ENCODE measurements around the gene DCLK1. TPM values are rescaled to one million over a fixed set of nuclear protein-coding genes. Genes with fewer than 3 reads are reported as not detected.

DCLK1 gene
- total RNA-seq, 1 experiment from 2014 or later: 1.4 TPM

DNA sequence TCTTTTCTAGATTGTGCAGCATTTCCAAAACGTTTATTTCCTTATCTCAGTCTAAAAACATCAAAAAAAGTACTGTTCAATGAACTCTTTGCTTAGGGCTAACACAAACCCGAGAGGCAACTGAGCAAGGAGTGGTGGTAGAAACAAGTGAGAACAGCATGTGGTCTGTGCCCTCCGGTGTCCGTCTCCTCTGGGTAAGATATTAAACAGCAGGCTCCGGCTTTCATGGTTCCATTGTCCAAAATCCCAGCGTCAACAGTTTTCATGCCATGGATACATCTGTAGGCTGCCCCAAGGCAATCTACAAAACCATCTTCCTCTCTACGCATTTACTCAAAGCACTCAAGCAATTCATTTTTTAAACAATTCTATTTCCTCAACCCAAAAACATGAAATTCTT, 22.8 kb downstream of the DCLK1 start:
- Histone ChIP-seq H3K79me2 (ENCODE audit: low read depth) (no peaks in the 10 kb centered on the region), H3K27ac (no peak overlapping the region), H3K9me3 (ENCODE audit: insufficient read depth, low read depth) (no peaks in the 10 kb centered on the region), H3K4me1 (replicated peaks; ENCODE audit: insufficient read depth) (0 out of 2 replicates have a peak, but pooled peaks cover under 1% of the 10 kb centered on the region), H2AFZ (no peak overlapping the region), H3K4me3 (no peak overlapping the region), H3K27me3 (ENCODE audit: insufficient read depth, low read depth) (peaks cover 5% of the 10 kb centered on the region; the same call in 1 of the 2 replicates), H3F3A (ENCODE audit: insufficient read depth, low read depth) (no peaks in the 10 kb centered on the region), H3K9me2 (ENCODE audit: insufficient read depth) (0 out of 2 replicates have a peak, but pooled peaks cover 5% of the 10 kb centered on the region), H3K36me3 (ENCODE audit: low read depth) (no peaks in the 10 kb centered on the region), H4K20me1 (ENCODE audit: insufficient read depth) (no peaks in the 10 kb centered on the region), H3K4me2 (no peak overlapping the region)
- BruUV-seq (replicated peaks): no TSS peak
- TF ChIP-seq EZH2 (IDR thresholded peaks at IDR 0.05; ENCODE audit: low read depth): no peak
- no peak for TF ChIP-seq CTCF (conservative IDR thresholded peaks at IDR 0.05)
- intact Hi-C loops (cut with micrococcal nuclease; ENCODE audit: unreplicated experiment): no loop called here
- POLR2A ChIA-PET (ENCODE audit: unreplicated experiment): no interaction called here
- CTCF ChIA-PET: no interaction called here
- DNase-seq: no peak

DNA sequence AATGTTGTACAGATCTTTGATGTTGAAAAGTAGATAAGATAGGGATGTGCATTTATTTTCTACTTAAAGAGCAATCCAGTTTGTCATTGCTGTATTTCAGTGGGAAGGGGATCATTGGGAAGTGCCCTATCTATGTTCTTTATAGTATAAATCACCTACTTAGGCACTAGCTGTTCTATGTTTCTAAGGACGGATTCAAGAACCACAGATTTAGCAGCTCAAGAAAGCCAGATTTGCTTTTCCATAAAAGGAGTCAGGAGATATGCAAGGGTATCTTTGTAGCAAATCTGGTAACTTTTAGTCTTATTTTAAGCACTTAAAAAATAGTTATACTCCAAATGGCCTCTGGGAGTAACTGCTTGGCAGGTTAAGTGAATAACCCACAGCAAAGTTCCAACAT, 23.7 kb downstream of the DCLK1 start:
- ChIA-PET POLR2A (ENCODE audit: unreplicated experiment) (no interaction called here), CTCF (no interaction called here)
- Histone ChIP-seq H3K27me3 (ENCODE audit: insufficient read depth, low read depth) (peaks cover 5% of the 10 kb centered on the region; the same call in 1 of the 2 replicates), H3K4me1 (replicated peaks; ENCODE audit: insufficient read depth) (no peaks in the 10 kb centered on the region), H3F3A (ENCODE audit: insufficient read depth, low read depth) (no peaks in the 10 kb centered on the region), H3K9me2 (ENCODE audit: insufficient read depth) (0 out of 2 replicates have a peak, but pooled peaks cover 5% of the 10 kb centered on the region), H4K20me1 (ENCODE audit: insufficient read depth) (no peaks in the 10 kb centered on the region), H3K4me2 (no peak overlapping the region), H3K79me2 (ENCODE audit: low read depth) (no peaks in the 10 kb centered on the region), H2AFZ (no peak overlapping the region), H3K27ac (no peak overlapping the region), H3K36me3 (ENCODE audit: low read depth) (no peaks in the 10 kb centered on the region), H3K9me3 (ENCODE audit: insufficient read depth, low read depth) (no peaks in the 10 kb centered on the region), H3K4me3 (no peak overlapping the region)
- TF ChIP-seq EZH2 (IDR thresholded peaks at IDR 0.05; ENCODE audit: low read depth) (no peak), CTCF (conservative IDR thresholded peaks at IDR 0.05) (no peak)
- no TSS peak for BruUV-seq (replicated peaks)
- intact Hi-C loops (cut with micrococcal nuclease; ENCODE audit: unreplicated experiment): no loop called here
- no peak for DNase-seq

DNA sequence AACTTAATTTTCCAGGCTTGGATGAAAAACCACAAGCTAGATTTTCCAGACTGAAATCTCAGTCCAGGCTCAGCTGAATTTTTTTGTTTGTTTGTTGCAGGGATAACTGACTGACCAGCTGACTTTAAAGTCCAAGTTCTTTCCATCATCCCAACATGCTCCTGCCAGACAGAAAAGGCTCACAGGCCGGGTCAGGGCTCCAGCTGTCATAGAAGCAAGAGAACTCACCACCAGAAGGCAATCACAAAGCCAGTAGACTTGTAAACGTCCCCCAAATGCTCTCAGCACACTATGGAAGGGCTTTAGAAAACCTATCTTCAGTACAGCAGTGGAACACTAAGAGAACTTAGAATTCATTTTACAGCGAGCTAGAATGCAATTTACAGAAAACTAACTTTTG, 25.5 kb downstream of the DCLK1 start:
- Histone ChIP-seq H2AFZ (no peak overlapping the region), H3K4me2 (no peak overlapping the region), H3K4me1 (replicated peaks; ENCODE audit: insufficient read depth) (no peaks in the 10 kb centered on the region), H3K9me2 (ENCODE audit: insufficient read depth) (0 out of 2 replicates have a peak, but pooled peaks cover 5% of the 10 kb centered on the region), H3F3A (ENCODE audit: insufficient read depth, low read depth) (no peaks in the 10 kb centered on the region), H4K20me1 (ENCODE audit: insufficient read depth) (no peaks in the 10 kb centered on the region), H3K36me3 (ENCODE audit: low read depth) (no peaks in the 10 kb centered on the region), H3K9me3 (ENCODE audit: insufficient read depth, low read depth) (no peaks in the 10 kb centered on the region), H3K4me3 (no peak overlapping the region), H3K27me3 (ENCODE audit: insufficient read depth, low read depth) (peaks cover 5% of the 10 kb centered on the region; the same call in 1 of the 2 replicates), H3K79me2 (ENCODE audit: low read depth) (no peaks in the 10 kb centered on the region), H3K27ac (no peak overlapping the region)
- CTCF ChIA-PET: no interaction called here
- BruUV-seq (replicated peaks): no TSS peak
- POLR2A ChIA-PET (ENCODE audit: unreplicated experiment): interaction anchor here (0.6 kb wide), 1 partner anchor 9 kb away, joined by 4 read pairs; no protein-coding TSS in a partner anchor
- intact Hi-C loops (cut with micrococcal nuclease; ENCODE audit: unreplicated experiment): no loop called here
- TF ChIP-seq EZH2 (IDR thresholded peaks at IDR 0.05; ENCODE audit: low read depth): no peak
- TF ChIP-seq CTCF (conservative IDR thresholded peaks at IDR 0.05): no peak
- no peak for DNase-seq
